Stimulated activated CD4-positive, alpha-beta T cell treated with anti-CD3 and anti-CD28 coated beads, Interleukin-1b, Interleukin-23, amount 100 ng/mL, for 4 hours (primary cell): ENCODE measurements around the gene PDE4D.
"Not testable (repeated sequence)": the region's sequence is repeated elsewhere in the genome, so short reads cannot be mapped to it uniquely, and the experiment has no call there.

Experiments
- DNase-seq, 2 donors: peaks; one replicate each; pipeline ENCODE4 v3.0.0-alpha.2; 2020; ENCODE audit warnings: low read depth in 2 of 2

Gene PDE4D

DNA sequence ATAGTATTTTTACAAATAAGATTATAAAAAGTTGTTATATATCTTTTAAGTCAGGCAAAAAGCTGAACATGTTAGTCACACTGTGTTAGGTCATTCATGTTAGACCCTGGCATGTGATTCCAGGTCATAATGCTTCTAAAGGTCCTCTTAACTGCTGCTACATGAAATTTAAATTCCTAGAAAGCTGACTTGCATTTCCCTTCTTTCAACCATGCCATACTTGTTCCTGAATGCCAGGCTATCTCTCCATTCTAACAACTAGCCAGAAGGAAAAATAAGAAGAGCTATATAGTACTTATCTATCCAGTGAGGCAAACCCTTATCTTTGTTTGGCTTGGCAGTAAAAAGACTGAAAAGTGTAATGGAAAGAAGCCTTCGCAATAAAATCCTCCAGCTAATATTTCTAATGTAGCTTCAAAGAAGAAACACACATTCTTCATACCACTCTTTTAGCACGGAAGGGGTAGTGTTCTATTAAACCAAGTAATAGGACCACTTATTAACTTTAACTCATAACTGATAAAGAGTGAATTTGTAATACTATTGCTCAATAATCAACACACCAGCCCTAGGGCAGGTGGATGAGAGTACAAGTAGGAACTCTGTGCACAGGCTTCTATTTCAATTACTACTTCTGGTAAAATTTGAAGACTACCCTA lies 310.2 kb downstream of the PDE4D start:
- no peak for DNase-seq

DNA sequence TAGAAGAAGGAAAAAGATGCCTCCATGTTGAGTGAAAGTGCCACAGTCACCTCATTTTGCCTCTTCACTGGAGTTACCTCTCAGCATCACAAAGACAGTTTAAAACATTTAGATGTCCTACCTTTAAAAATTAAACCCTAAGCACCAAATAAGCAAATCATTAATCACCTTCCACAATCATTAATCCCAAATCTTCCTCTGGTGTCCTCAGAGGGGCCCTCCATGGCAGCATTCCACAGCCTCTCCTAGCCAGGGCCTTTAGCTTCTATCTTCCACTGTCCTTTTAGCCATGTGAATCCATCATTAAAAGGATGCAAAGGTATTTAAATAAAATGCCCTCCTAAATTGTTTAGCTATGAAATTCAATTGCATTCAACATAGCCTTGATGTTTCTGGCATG lies 310.8 kb downstream of the PDE4D start:
- no peak for DNase-seq

DNA sequence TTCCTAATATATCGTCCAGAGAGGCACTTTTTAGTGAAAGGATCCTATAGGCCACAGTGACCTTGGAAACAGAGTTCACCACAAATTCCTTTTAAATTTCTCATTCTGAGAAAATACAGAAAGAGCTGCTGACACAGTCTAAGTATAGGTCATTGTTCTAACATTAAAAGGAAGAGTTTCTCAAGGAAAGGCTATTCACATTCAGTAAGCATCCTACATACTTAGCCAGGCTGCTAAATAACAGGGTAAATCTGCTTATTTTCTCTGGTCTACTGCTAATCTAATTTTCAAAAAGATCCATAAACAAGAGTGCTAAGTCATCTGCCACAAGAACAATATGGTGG lies 313.7 kb downstream of the PDE4D start:
- DNase-seq = no peak

DNA sequence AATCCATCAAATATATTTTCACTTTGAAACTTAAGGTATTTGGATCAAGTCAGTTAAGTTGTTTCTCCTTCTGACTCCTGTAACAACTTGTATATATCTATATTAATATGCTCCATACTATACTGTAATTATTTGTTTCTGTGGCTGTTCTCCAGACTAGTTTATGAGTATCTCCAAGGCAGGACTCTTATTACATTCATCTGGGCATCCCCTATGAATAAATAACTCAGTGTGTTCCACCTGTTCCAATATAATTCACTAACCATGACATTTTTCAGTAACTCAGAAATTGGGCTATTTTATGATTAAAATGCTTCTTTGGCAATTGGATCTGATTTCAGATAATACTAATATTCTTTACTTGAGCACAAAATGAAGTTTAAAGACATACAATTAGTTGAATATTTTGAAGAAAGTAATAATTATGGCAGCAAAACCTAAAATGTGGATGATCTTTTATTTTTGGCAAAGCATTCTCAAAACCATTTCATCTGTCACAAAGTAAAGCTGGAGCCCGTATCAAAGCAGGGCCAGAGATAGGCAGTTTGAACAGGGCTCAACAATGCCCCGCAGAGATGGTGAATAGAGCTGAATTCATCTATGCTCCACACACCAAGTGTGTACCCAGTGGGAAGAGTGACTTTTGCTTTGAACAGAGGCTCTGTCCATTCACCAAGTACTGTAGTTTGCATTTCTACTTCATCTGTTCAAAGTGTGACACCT lies 314.3 kb downstream of the PDE4D start:
- no peak for DNase-seq

DNA sequence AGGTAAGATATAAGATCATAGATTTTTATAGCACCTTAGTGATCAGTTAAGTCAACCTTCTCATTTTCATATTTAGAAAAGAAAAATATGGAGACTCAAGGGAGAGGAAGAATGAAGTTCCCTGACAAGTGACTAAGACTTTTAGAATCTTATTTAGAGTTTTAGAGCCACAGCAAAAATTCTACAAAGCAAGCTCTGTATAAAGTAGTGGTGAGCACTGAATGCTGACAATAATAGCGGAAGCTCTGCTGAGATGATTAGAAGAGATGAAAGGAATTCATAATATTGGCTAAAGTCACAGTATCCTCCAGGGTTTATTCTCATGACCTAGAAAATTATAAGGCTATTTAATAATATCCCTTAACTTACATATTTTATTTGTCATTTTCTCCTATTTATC lies 316.0 kb downstream of the PDE4D start:
- DNase-seq = no peak

DNA sequence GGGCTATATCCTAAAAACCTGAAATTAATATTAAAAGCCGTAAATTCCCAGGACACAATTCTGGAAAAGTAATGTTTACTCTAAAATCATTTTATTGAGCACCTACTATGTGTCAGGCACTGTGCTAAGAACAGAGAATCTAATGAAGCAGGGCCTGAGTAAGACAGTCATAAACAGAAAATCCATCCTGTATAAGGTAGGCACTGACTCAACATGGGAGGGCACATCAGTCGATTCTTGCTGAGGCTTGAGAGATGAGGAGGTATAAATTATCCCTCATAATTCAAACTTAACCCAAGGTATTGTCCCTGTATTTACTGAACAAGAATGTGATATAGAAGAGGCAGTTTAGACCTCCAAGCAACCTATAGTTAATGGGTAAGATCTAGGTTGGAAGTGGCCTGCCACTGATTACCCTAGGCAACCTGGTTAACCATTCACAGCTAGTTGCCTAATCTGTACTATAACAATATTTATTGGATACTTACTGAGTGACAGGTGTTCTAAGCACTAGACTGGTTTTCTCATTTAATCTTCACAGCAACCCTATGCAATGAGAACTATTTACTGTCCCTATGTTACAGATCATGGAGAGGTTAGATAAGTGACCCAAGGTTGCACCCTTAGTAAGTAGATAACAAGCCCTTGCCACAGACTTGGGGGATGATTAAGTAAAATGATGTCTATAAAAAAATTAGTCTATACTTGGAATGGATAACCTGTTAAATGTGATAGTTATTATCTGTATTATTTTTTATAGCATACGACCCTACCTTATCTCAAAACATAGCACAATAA lies 317.7 kb downstream of the PDE4D start:
- no peak for DNase-seq

DNA sequence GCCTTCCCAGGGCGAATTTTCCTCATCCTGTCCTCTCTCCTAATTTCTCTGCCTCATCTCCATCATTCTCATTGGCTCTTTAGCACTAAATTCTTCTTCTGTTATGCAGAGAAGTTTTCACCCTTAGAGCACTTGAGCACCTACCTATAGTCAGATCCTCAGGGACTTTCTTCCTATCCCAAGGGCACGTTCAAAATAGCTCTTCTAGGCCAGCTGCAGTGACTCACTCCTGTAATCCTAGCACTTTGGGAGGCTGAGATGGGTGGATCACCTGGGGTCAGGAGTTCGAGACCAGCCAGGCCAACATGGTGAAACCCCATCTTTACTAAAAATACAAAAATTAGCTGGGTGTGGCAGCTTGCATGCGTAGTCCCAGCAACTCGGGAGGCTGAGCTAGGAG lies 320.0 kb downstream of the PDE4D start:
- not testable (repeated sequence) for DNase-seq

DNA sequence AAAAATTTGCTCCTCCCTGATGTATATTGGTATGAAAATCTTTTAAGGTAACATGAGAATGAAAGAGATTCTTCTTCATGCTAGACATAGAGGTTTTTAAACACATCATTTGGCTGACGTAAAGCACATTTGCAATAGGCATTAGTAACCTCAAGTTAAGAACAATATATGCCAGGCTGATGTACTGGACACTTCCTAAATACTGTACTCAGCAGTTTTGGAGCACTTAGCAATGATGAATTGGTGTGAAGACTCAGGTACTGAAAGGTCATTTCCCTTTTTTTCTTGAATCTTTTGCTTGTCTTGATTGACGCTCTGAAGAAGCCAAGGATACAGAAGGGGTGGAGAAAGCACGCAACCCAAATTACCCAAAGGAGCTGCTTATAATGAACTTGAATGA lies 322.5 kb downstream of the PDE4D start:
- DNase-seq = no peak

DNA sequence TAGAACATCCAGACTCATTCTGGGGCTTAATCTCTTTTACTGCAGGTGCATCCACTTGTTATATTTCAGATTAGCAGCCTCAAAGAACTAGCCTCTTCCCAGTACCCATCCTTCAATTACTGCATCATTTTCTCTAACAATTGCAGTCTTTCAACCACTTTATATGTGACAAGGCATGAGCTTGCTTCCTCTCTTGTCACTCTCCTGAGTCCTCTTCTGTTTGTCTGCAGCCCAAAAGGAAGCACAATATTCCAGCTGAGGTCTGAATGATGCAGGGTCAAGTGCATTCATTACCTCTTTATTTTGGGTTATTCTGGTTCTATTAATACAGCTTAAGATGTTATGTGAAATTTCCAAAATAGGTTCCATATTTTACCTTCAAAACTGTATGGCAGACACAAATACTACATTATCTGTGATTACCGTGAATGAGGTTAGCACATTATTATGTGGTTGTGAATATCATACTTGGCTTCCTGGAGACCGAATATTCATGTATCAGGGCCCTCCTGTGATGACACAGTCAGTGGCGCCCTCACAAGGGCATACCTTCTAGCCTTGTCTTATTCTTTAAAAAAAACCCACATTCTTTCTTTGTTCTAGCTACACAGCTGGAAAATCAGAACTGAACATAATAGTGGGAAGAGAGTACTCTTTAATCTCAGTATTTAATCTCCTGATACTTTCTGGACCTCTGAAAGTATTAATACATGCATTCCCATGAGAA lies 323.8 kb downstream of the PDE4D start:
- no peak for DNase-seq

DNA sequence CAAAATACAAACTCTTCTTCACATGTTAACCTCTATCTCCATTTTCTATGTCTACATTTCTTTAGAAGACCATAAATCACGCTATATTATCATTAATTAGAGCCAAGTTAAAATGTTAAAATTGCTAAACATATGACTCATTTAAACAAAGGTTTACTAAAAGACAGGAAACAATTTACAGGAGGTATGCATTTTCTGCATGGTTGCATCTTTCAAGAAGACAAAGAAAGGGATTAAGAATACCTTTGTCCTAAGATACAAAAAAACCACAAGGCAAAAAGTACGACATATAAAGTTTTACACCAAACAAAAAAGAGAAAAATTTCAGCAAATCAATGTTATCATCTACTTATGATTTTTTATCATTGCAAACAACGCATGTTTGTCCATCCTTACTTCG lies 324.4 kb downstream of the PDE4D start:
- no peak for DNase-seq

DNA sequence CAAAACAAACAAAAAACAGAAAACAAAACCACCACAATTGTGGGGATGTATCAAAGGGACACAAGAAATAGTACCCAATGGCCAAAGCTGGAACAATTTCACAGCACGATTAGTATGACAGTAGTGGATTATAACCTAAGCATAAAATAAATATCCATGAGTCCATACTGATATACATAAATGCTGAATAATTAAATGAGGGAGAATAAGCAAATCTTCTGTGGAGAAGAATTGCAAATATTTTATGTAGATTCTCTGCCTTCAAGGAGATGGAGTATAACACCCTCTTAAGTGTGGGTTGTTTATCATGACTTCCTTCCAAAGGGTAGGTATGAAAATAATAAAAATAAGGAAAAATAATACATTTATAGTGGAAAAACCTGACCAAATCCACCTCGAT lies 325.4 kb downstream of the PDE4D start:
- no peak for DNase-seq

DNA sequence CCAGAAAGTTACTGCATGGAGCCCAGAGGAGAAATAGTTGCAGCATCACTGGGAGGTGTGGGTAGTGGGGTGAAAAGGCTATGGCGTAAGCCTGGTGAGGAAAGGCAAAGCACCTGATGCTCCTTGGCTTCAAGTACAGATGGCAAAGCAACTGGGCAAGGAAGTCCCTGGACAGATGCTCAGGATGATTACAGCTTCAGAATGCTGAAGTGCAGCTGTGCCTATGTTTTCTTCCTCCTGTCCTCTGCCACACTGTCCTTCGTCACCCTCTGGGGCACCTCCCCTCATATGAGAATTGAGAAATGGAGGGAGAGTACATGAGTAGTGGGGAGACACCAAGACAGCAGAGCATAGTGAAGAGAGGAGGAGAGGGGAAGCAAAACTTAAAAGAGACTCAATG lies 328.0 kb downstream of the PDE4D start:
- no peak for DNase-seq

DNA sequence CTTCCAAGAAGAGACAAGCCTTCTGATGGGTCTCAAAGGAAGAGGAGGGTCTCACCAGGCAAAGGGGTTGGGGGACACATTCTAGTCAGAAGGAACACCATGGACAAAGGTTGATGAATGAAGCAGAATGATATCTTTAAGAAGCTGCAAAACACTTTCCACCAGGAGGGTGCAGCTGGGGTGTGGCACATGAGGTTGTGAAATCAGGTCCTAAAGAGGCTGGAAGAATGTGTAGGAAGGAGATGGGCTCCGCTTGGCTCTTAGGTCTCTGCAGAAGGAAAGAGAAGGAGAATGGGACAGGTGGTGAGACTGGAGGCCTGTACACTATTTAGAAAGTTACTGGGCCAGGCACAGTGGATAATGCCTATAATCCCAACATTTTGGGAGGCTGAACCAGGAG lies 328.6 kb downstream of the PDE4D start:
- no peak for DNase-seq

DNA sequence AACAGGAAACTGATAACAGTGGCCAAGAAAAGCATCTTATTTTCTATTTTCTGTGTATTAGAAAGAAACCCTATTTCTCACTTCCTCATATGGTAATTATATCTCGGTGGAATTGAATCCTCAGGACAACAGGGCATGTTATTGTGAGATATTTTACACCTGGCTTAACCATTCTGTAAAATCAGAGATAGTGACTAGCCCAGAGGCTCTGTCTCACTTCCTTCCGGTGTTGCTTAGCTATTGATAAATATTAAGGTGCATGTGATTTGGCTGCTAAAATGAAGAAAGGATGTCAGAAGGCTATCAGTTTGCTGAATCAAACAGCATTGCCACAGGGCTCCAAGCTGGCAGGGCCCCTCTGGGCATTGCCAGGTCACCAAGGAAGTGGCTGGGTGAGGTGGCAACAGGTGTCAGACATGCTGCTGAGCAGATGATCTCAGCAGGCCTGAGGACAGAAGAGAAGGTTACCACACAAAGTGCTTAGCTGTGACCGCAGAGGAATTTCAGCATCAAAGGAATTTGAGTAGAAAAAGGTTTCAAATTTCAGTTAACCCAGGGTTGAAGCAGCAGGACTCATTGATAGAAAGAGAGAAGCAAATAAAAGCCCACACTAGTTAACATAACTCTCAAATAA lies 330.7 kb downstream of the PDE4D start:
- no peak for DNase-seq

DNA sequence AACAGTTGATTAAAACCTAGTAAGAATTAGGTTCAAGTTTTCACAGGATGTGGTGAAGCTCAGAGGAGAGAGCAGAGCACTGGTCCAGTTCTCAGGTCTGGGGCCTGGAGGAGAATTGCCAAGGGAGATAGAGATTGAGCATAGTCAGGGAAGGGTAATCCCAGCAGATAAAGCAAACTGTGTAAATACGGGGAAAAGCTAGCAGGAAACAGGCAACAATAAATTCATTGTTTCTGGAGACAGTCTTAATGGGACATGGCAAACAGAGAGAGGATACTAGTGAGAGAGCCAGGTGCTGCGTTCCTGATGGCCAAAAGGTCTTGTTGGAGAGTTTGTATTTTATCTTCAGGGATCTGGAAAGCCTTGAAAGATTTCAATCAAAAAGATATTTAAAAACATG lies 333.0 kb downstream of the PDE4D start:
- DNase-seq = no peak

DNA sequence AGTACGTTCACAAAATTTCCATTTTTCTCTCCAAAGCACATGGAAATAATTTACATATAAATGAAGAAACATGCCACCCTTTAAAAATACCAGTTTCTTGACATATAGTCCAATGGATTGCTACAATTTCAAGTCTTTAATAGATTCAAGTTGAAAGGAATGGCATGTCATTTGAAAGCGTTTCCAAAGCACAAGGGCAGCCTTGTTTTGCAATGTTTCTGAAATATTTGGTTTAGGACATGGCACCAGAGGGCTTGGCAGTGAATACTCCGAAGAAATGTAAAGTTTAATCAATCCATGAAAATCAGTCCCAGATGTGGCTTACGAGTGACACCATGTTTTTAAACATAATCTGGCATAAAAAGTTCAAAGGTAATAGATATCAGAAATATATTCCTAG lies 333.7 kb downstream of the PDE4D start:
- no peak for DNase-seq

DNA sequence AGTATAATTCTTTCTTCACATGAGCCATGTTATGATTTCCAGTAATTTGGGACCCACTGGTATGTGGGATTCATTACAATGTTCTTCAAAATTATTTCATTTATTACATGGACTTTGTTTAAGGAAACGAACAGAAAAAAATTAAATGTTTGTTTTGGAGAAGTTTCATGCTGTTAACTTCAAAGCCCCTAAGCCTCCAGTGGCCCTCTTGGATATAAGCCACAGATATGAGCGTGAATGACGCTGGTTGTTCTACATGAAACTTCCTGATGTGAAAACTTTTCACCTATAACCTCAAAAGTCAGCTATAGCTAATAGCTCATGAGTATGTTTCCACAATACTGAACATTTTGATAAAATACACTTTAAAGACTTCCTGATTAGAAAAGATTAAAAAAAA lies 334.2 kb downstream of the PDE4D start:
- no peak for DNase-seq

DNA sequence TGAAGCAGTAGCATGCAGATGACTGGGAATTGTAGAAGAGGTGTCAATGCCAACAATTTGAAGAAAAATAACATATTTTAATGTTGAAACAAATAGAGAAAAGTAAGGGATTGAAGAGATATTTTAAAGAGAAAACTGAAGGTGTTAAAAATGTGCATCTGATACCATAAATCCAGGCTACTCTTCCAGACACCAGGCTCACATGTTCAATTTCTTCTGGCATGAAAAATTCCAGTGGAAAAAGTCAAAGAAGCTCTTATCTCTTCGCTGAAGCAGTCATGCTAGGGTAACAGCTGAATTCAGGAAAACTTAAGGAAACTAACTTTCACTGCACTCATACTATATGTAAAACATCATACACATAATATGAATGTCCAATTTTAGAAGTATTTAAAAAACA lies 335.0 kb downstream of the PDE4D start:
- no peak for DNase-seq

DNA sequence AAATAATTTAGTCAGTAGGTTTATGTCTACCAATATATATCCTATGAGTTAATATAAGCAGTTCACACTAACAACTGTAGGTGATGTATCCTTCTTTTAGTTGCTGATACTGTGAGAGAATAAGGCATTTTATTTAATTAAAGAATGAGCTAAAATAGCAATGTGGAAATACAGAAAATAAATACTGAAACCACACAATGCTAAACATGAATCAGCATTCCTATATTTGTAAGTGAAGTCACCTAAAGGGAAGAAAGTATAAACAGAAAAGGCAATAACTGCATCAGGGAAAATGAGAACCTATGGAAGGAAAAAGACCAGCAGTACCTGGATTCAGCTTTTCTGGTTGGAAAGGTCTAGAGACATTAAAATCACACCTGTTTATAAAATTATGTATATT lies 336.0 kb downstream of the PDE4D start:
- no peak for DNase-seq

DNA sequence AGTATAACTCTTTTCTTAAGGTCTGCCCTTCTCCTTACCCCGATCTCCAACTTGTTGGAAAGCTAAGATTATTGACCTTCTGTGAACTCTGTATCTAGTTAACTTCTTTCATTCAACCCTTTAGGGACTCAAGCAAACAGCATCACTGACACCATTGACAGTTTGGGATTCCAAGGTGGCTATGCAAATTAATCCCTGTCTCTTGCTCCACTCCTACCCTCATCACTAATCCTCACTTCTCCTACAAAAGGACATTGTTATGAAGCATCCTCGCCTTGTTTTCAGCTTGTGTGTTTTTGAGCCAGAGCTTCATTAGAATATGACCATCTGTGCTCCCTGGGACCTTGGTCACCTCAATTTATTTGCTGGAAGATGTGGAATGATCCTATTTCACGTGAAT lies 337.9 kb downstream of the PDE4D start:
- DNase-seq = no peak

DNA sequence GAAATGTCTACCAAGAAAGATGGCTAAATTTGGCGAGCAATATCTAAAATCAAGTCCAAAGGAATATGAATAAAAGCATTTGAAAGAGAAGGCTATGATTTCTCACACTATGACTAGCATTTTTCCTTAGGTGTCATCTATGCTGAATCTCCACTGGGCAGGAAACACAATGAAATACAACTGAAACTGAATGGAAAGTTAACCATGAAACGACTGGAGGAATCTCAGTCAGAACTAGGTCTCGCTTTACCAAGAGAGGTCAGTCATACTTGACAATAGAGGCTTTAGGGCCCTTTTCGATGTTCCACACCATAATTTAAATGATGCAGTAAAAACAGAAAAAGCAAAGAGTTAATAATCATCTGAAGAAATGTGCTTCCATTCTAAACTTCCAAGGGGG lies 339.0 kb downstream of the PDE4D start:
- DNase-seq = no peak

DNA sequence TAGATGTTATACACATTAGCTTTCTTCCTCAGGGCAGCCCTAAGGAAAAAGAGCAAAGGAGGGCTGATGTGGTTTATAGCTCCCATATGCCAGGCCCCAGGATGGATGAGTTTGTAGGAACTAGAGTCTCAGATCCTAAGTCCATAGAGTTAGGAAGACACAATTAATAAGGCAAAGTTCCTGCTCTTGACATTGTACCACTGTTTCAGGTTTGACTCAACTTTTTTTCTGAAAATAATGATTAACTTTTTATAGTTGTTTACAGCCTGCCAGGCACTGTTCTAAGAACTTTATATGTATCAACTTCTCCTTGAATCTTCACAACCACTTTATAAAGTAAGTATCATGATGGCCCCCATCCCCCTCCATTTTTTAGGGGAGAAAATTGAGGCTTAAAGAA lies 339.5 kb downstream of the PDE4D start:
- no peak for DNase-seq
